Hepatocyte (in vitro differentiated cells): ENCODE data around the gene RAD9A. TPM values are rescaled to one million over a fixed set of nuclear protein-coding genes. Genes with fewer than 3 reads are reported as not detected.

Experiments
- DNase-seq: peaks from one replicate; pipeline ENCODE4 v3.0.0-alpha.2; 2016; ENCODE audit warnings: low spot score
- H2AFZ ChIP-seq: fragments of 200-600 bp; sonication (generic); 2 replicates; pipeline ENCODE4 v1.6.0; 2016; ENCODE audit warnings: antibody characterized with exemption, mild to moderate bottlenecking
- H3K27ac ChIP-seq: fragments of 200-600 bp; sonication (generic); 2 replicates; pipeline ENCODE4 v1.5.1; 2016; ENCODE audit warnings: mild to moderate bottlenecking
- H3K27me3 ChIP-seq: fragments of 200-600 bp; sonication (generic); 2 replicates; pipeline ENCODE4 v1.6.1; 2016
- H3K36me3 ChIP-seq: fragments of 200-600 bp; sonication (generic); replicated peaks from 2 replicates; pipeline ENCODE4 v1.5.1; 2016; ENCODE audit warnings: low read depth; ENCODE audit not compliant: insufficient read depth
- H3K4me1 ChIP-seq: fragments of 200-600 bp; sonication (generic); 2 replicates; pipeline ENCODE4 v1.5.1; 2016; ENCODE audit warnings: mild to moderate bottlenecking, moderate library complexity; ENCODE audit not compliant: insufficient read depth
- H3K4me2 ChIP-seq: fragments of 200-600 bp; sonication (generic); 2 replicates; pipeline ENCODE4 v1.6.0; 2016
- H3K4me3 ChIP-seq: fragments of 200-600 bp; sonication (generic); 2 replicates; pipeline ENCODE4 v1.5.1; 2016; ENCODE audit warnings: mild to moderate bottlenecking
- H3K79me2 ChIP-seq: fragments of 200-600 bp; sonication (generic); 2 replicates; pipeline ENCODE4 v1.6.0; 2017; ENCODE audit warnings: mild to moderate bottlenecking
- H3K9me2 ChIP-seq: fragments of 200-600 bp; sonication (generic); replicated peaks from 2 replicates; pipeline ENCODE4 v1.6.0; 2017; ENCODE audit warnings: mild to moderate bottlenecking; ENCODE audit not compliant: insufficient read depth
- H3K9me3 ChIP-seq: fragments of 200-600 bp; sonication (generic); 2 replicates; pipeline ENCODE4 v1.5.1; 2016; ENCODE audit warnings: low read depth, mild to moderate bottlenecking
- H4K20me1 ChIP-seq: fragments of 200-600 bp; sonication (generic); 2 replicates; pipeline ENCODE4 v1.6.0; 2016; ENCODE audit warnings: mild to moderate bottlenecking; ENCODE audit not compliant: insufficient read depth, poor library complexity, severe bottlenecking
- EZH2 ChIP-seq: fragments of 200-600 bp; sonication (generic); IDR thresholded peaks from 2 replicates; pipeline ENCODE4 v1.6.1; 2016; ENCODE audit warnings: antibody characterized with exemption, mild to moderate bottlenecking, borderline replicate concordance
- EZH2phosphoT487 ChIP-seq: fragments of 200-600 bp; sonication (generic); IDR thresholded peaks from one replicate; pipeline ENCODE4 v1.6.1; 2018; ENCODE audit warnings: antibody characterized with exemption, mild to moderate bottlenecking, low read depth, moderate library complexity; ENCODE audit not compliant: unreplicated experiment, severe bottlenecking
- WGBS: methylation state at CpG from one replicate; pipeline ENCODE4 v1.1.6; 2016; ENCODE audit warnings: low lambda C conversion rate; ENCODE audit errors: missing lambda C conversion rate; 5-methylcytosine and 5-hydroxymethylcytosine counted together
- polyA plus RNA-seq: library from polyadenylated mRNA; unstranded; fragments of >200 nt; fragmentation: Nextera tagmentation; extraction: Ambion mirVana; gene quantifications from 2 replicates; pipeline ENCODE4 v1.2.1, GENCODE V29; 2016
- total RNA-seq: library from RNA; depleted of rRNA; stranded (reverse); fragments of >200 nt; gene quantifications from 2 replicates; pipeline ENCODE4 v1.2.3, GENCODE V29; 2014
- TF ChIP-seq, protein P1 (sequence below): fragments of 200-600 bp; sonication (generic); IDR thresholded peaks from 2 replicates; pipeline ENCODE4 v1.5.1; 2016; ENCODE audit warnings: antibody characterized with exemption, mild to moderate bottlenecking; ENCODE audit not compliant: poor library complexity

The RAD9A gene
- total and polyA plus RNA-seq, 2 experiments from 2014 or later: 20.2 to 24.0 TPM

DNA sequence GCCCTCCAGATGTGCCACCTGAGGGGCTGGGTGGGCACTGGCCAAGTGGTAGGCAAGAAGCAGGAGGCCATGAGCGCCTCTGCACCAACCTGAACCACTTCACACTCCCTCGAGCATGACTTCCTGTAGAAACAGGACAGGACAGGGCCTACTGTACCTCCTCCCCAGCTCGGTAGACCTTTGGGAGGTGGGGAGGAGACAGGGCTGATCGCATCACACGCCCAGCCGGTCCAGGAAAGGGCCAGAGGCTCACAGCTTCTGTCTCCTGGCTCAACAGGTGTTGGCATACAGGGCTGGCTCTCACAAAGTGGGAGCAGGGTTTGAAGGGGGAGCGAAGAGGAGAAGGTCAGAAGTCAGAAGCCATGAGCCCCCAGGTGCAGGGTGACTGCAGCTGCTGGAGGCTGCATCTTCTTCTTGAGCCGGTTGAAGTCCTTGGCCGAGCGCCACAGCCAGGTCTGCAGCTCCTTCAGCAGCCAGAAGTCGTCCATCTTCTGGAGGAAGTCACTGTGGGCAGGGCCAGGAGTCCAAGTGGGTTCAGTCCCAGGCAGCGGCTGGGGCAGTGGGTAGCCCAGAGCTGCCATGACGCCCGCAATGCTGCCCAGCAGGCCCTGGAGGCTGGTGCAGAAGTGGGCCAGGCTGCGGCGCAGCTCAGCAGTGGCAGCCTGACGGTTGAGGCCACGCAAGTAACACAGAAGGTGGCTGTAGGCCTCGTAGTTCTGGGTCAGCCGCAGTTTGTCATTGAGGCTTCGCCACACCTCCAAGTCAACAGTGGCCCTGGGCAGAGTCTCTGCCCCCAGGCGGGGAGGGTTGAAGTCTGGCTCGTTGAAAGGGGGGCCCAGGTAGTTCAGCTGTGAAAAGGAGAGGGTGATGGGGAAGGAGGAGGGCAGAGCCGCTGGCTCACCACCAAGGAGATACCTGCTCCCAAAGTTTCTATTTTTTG is 26.7 kb upstream of the RAD9A start:
- H2AFZ ChIP-seq: no peak overlapping the region
- H3K9me3 ChIP-seq: no peaks in the 10 kb centered on the region
- peaks cover 46% of the 10 kb centered on the region for H3K4me1 ChIP-seq
- no peak for DNase-seq
- H3K9me2 ChIP-seq: no peaks in the 10 kb centered on the region
- H4K20me1 ChIP-seq: no peaks in the 10 kb centered on the region
- peak overlapping the region; percentile 99 for H3K27ac ChIP-seq
- H3K36me3 ChIP-seq: no peaks in the 10 kb centered on the region
- TF ChIP-seq EZH2phosphoT487 (no peak), EZH2 (no peak)
- TF ChIP-seq, protein P1, sequence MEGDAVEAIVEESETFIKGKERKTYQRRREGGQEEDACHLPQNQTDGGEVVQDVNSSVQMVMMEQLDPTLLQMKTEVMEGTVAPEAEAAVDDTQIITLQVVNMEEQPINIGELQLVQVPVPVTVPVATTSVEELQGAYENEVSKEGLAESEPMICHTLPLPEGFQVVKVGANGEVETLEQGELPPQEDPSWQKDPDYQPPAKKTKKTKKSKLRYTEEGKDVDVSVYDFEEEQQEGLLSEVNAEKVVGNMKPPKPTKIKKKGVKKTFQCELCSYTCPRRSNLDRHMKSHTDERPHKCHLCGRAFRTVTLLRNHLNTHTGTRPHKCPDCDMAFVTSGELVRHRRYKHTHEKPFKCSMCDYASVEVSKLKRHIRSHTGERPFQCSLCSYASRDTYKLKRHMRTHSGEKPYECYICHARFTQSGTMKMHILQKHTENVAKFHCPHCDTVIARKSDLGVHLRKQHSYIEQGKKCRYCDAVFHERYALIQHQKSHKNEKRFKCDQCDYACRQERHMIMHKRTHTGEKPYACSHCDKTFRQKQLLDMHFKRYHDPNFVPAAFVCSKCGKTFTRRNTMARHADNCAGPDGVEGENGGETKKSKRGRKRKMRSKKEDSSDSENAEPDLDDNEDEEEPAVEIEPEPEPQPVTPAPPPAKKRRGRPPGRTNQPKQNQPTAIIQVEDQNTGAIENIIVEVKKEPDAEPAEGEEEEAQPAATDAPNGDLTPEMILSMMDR: no peak
- WGBS: 90% methylated on average over 24 of the region's 24 CpGs
- H3K79me2 ChIP-seq: peaks cover 21% of the 10 kb centered on the region
- H3K4me2 ChIP-seq: no peak overlapping the region
- no peak overlapping the region for H3K4me3 ChIP-seq
- H3K27me3 ChIP-seq: no peaks in the 10 kb centered on the region

DNA sequence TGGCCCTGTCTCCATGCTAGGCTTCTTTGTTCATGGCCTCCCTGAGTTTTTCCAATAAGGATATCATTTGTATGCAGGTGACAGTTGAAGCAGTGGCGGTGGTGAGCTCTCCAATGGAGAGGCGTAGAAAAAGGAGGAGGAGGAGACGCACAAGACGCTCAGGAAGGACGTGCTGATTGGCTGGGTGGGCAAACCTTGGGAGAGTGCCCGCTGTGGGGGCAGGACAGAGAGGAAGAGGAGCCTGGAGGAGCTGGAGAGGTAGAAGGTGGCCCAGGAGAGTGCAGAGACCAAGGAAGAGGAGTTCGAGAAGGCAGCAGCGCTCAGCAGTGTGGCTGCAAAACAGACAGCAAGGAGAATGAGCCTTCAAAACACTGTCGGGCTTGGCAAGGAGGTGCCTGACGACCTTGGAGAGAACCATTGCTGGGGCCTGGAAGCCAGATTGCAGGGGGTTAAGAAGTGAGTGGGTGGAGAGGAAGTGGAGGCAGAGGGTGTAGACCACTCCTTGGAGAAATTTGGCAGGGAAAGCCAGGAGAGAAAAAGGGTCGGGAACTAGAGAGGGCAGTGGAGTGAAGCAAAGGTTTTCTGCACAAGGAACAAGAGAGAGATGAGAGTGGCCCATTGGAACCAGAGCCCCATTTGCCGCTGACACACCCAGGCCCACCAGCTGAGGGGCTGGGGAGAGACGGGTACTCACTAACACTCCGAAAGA is 25.9 kb upstream of the RAD9A start:
- no peak overlapping the region for H3K4me3 ChIP-seq
- no peak overlapping the region for H2AFZ ChIP-seq
- 65% methylated on average over 14 of the region's 14 CpGs for WGBS
- no peaks in the 10 kb centered on the region for H3K36me3 ChIP-seq
- H3K27me3 ChIP-seq: no peaks in the 10 kb centered on the region
- no peaks in the 10 kb centered on the region for H4K20me1 ChIP-seq
- peaks cover 26% of the 10 kb centered on the region for H3K79me2 ChIP-seq
- peak overlapping the region; percentile 69 for H3K4me2 ChIP-seq
- H3K27ac ChIP-seq: peak overlapping the region; percentile 99
- H3K9me3 ChIP-seq: no peaks in the 10 kb centered on the region
- H3K9me2 ChIP-seq: no peaks in the 10 kb centered on the region
- peaks cover 53% of the 10 kb centered on the region for H3K4me1 ChIP-seq
- TF ChIP-seq EZH2phosphoT487 (no peak), EZH2 (no peak)
- TF ChIP-seq, protein P1: no peak
- no peak for DNase-seq

DNA sequence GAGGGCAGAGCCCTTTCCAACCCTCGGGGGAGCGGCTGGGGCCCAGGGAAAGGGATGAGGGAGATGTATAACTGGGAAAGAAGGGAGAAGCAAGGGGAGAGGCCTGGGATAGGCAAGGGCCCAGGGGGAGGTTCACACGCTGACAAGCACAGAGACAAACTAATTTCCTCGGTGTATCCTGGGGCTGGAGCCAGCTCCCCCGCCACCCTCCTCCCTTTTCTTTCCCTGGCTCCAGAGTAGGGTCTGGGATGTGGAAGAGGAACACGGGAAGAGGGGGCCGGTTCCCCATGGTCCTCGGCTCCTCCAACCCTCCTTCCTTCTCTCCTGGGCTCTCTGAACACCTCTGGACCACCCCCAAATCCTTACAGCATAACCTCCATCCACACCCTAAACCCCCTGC is 25.2 kb upstream of the RAD9A start:
- Histone ChIP-seq H3K4me3 (no peak overlapping the region), H3K9me2 (no peaks in the 10 kb centered on the region), H3K27me3 (no peaks in the 10 kb centered on the region), H3K4me1 (peaks cover 60% of the 10 kb centered on the region), H3K27ac (peak overlapping the region; percentile 99), H4K20me1 (no peaks in the 10 kb centered on the region), H3K9me3 (no peaks in the 10 kb centered on the region), H3K79me2 (peaks cover 31% of the 10 kb centered on the region), H2AFZ (no peak overlapping the region), H3K36me3 (no peaks in the 10 kb centered on the region), H3K4me2 (peak overlapping the region; percentile 69)
- TF ChIP-seq EZH2 (no peak), EZH2phosphoT487 (no peak)
- TF ChIP-seq, protein P1: no peak
- DNase-seq: peak; percentile 54
- WGBS: 46% methylated on average over 8 of the region's 8 CpGs
